Loucy (cell line): ENCODE data around the gene NR2F2.

ENCODE experiments used
- CTCF ChIP-seq: fragments of 200-600 bp; sonication (generic); conservative IDR thresholded peaks from 2 replicates; pipeline ENCODE4 v1.5.1; 2014; ENCODE audit warnings: mild to moderate bottlenecking, antibody characterized with exemption, low read length
- EZH2phosphoT487 ChIP-seq: fragments of 200-600 bp; IDR thresholded peaks from 2 replicates; pipeline ENCODE4 v1.6.1; 2018; ENCODE audit warnings: antibody characterized with exemption, mild to moderate bottlenecking, moderate library complexity, borderline replicate concordance

GRCh38 chr15:96385195-96385594, 54.7 kb downstream of the NR2F2 start:
- TF ChIP-seq CTCF (no peak), EZH2phosphoT487 (no peak)
